SK-N-SH (cell line): ENCODE results near the gene TUFM.

ENCODE experiments used
- CTCF ChIP-seq: fragments of 200-600 bp; sonication (generic); IDR thresholded peaks from 2 replicates; pipeline ENCODE4 v1.6.1; 2017; ENCODE audit warnings: antibody characterized with exemption, mild to moderate bottlenecking, moderate library complexity
- MEF2A ChIP-seq: IDR thresholded peaks from 2 replicates; pipeline ENCODE4 v1.4.0; 2012; ENCODE audit warnings: low read depth, borderline replicate concordance
- NRF1 ChIP-seq: IDR thresholded peaks from 2 replicates; pipeline ENCODE4 v1.6.1; 2012; ENCODE audit warnings: low read depth, mild to moderate bottlenecking, low read length
- RAD21 ChIP-seq: IDR thresholded peaks from 2 replicates; pipeline ENCODE4 v1.6.1; 2012; ENCODE audit warnings: mild to moderate bottlenecking, low read length
- RCOR1 ChIP-seq: fragments of 150-350 bp; IDR thresholded peaks from 2 replicates; pipeline ENCODE4 v1.6.1; 2017; ENCODE audit warnings: antibody characterized with exemption, low read length

- TF ChIP-seq CTCF (no peak), MEF2A (no peak), RCOR1 (no peak), NRF1 (no peak), RAD21 (no peak)
These were observed 428 bp downstream of the TUFM start for GRCh38 chr16:28845761-28846079.
